Keratinocyte (primary cell): Measurements from ENCODE around the gene UBASH3B. TPM values are rescaled to one million over a fixed set of nuclear protein-coding genes. Genes with fewer than 3 reads are reported as not detected.

ENCODE experiments used
- DNase-seq: peaks from one replicate; pipeline ENCODE4 v3.0.0-alpha.2; 2011; ENCODE audit warnings: low read depth, missing footprints, low spot score
- FAIRE-seq: peaks from 2 replicates; lab custom pipeline; 2011; peaks lifted over from hg19 to GRCh38; lab: Jason Lieb, UNC
- H2AFZ ChIP-seq: 2 replicates; pipeline ENCODE4 v1.6.0; 2012; ENCODE audit warnings: low read length, control low read depth, inconsistent platforms; ENCODE audit not compliant: control insufficient read depth
- H3K27ac ChIP-seq: 2 replicates; pipeline ENCODE4 v1.5.1; 2011; ENCODE audit warnings: low read length; ENCODE audit not compliant: control insufficient read depth, insufficient read depth
- H3K27me3 ChIP-seq: 3 replicates; pipeline ENCODE4 v1.6.0; 2011; ENCODE audit warnings: low read length; ENCODE audit not compliant: control insufficient read depth, insufficient read depth; ENCODE audit errors: extremely low read depth
- H3K36me3 ChIP-seq, 2 experiments: 2 replicates in 1 of 2; 3 replicates in 1 of 2; pipeline ENCODE4 v1.5.1; 2011; ENCODE audit warnings: low read length in 2 of 2, mild to moderate bottlenecking in 1 of 2; ENCODE audit not compliant: control insufficient read depth in 2 of 2, insufficient read depth in 2 of 2; ENCODE audit errors: extremely low read depth in 1 of 2
- H3K4me1 ChIP-seq: 3 replicates; pipeline ENCODE4 v1.5.1; 2011; ENCODE audit warnings: low read length; ENCODE audit not compliant: control insufficient read depth, insufficient read depth; ENCODE audit errors: extremely low read depth
- H3K4me2 ChIP-seq: 3 replicates; pipeline ENCODE4 v1.6.0; 2011; ENCODE audit warnings: low read depth, low read length; ENCODE audit not compliant: control insufficient read depth, insufficient read depth; ENCODE audit errors: extremely low read depth
- H3K4me3 ChIP-seq, 3 experiments: fragments of 200-600 bp in 1 of 3; sonication (generic) in 1 of 3; 2 replicates in 2 of 3; 3 replicates in 1 of 3; pipeline ENCODE4 v1.5.1; 2011 to 2016; ENCODE audit warnings: low read length in 3 of 3, mild to moderate bottlenecking in 3 of 3, control low read depth in 2 of 3, inconsistent platforms in 1 of 3, low read depth in 1 of 3, mixed read lengths in 1 of 3, mixed run types in 1 of 3, moderate library complexity in 1 of 3; ENCODE audit not compliant: control insufficient read depth in 2 of 3, insufficient read depth in 2 of 3; ENCODE audit errors: extremely low read depth in 1 of 3
- H3K79me2 ChIP-seq: 2 replicates; pipeline ENCODE4 v1.6.0; 2012; ENCODE audit warnings: low read length; ENCODE audit not compliant: control insufficient read depth, insufficient read depth
- H3K9ac ChIP-seq: 3 replicates; pipeline ENCODE4 v1.6.0; 2011; ENCODE audit warnings: low read length; ENCODE audit not compliant: control insufficient read depth, insufficient read depth; ENCODE audit errors: extremely low read depth
- H3K9me1 ChIP-seq: 3 replicates; pipeline ENCODE4 v1.6.0; 2011; ENCODE audit warnings: low read length; ENCODE audit not compliant: control insufficient read depth, insufficient read depth; ENCODE audit errors: extremely low read depth
- H3K9me3 ChIP-seq: 2 replicates; pipeline ENCODE4 v1.5.1; 2012; ENCODE audit warnings: low read depth, low read length; ENCODE audit not compliant: control insufficient read depth
- H4K20me1 ChIP-seq: 3 replicates; pipeline ENCODE4 v1.6.0; 2011; ENCODE audit warnings: low read length; ENCODE audit not compliant: control insufficient read depth, insufficient read depth; ENCODE audit errors: extremely low read depth
- CTCF ChIP-seq, 3 experiments: IDR thresholded peaks in 1 of 3; conservative IDR thresholded peaks in 1 of 3; optimal IDR thresholded peaks in 1 of 3; 2 replicates in 2 of 3; 3 replicates in 1 of 3; pipeline versions ENCODE3 to v1.5.1; 2011; ENCODE audit warnings: low read length in 3 of 3, mild to moderate bottlenecking in 3 of 3, moderate library complexity in 2 of 3, control low read depth in 1 of 3, inconsistent platforms in 1 of 3; ENCODE audit not compliant: insufficient read depth in 2 of 3; ENCODE audit errors: extremely low read depth in 1 of 3
- EZH2 ChIP-seq: IDR thresholded peaks from one replicate; pipeline ENCODE4 v1.6.1; 2012; ENCODE audit warnings: inconsistent platforms, mild to moderate bottlenecking, low read length, moderate library complexity
- dilution Hi-C: fragments of 300-500 bp; cut with MboI; formaldehyde crosslinking; loops from one replicate; pipeline ENCODE4 v1.7.0; 2020; ENCODE audit warnings: low sequenced_read_pairs; ENCODE audit not compliant: extremely low pct_ligation_motif_present
- polyA plus RNA-seq, 5 experiments: library from polyadenylated mRNA; depleted of rRNA in 3 of 5; stranded (reverse) in 3 of 5; stranded (forward) in 1 of 5; unstranded in 1 of 5; fragments of >200 nt; gene quantifications; 1 replicate in 1 of 5; 2 replicates in 3 of 5; 3 replicates in 1 of 5; pipeline versions ENCODE4 v1.2.1 to v1.2.3, GENCODE V29; 2011 to 2012; ENCODE audit warnings: missing spikeins in 2 of 5, low read depth in 1 of 5, low replicate concordance in 1 of 5

The UBASH3B gene
- polyA plus RNA-seq, 1 donor (not counting 4 experiments of a cell fraction or from before 2014, with no cell fraction given), result 25.0 TPM

GRCh38 chr11:122672892-122673291 lies 17.4 kb downstream of the UBASH3B start:
- no peaks in the 10 kb centered on the region for H3K9me3 ChIP-seq
- no peaks in the 10 kb centered on the region for H3K27me3 ChIP-seq
- peaks cover 12 to 21% of the 10 kb centered on the region in 2 experiments for H3K36me3 ChIP-seq
- FAIRE-seq (no peak), DNase-seq (no peak)
- TF ChIP-seq CTCF (optimal IDR thresholded peaks at IDR 0.05 in 1 of 3, IDR thresholded peaks at IDR 0.05 in 1 of 3, conservative IDR thresholded peaks at IDR 0.05 in 1 of 3; ENCODE audit: extremely low read depth in 1 of 3, insufficient read depth in 2 of 3, low read length in 3 of 3) (no peak), EZH2 (no peak)
- H3K4me3 ChIP-seq, result no peak overlapping the region
- no peak overlapping the region for H3K9ac ChIP-seq
- H3K4me1 ChIP-seq, result peaks cover 23% of the 10 kb centered on the region
- no peak overlapping the region for H3K4me2 ChIP-seq
- peaks cover 7% of the 10 kb centered on the region for H3K9me1 ChIP-seq
- no peak overlapping the region for H3K27ac ChIP-seq
- peaks cover 10% of the 10 kb centered on the region for H4K20me1 ChIP-seq
- H3K79me2 ChIP-seq, result peaks cover 72% of the 10 kb centered on the region
- dilution Hi-C loops, result no loop called here
- no peak overlapping the region for H2AFZ ChIP-seq

- Histone ChIP-seq H3K9me3 (no peaks in the 10 kb centered on the region), H3K9ac (no peak overlapping the region), H3K4me2 (no peak overlapping the region), H3K79me2 (peaks cover 75% of the 10 kb centered on the region), H2AFZ (no peak overlapping the region), H3K9me1 (peaks cover 7% of the 10 kb centered on the region), H3K27me3 (no peaks in the 10 kb centered on the region), H4K20me1 (peaks cover 10% of the 10 kb centered on the region), H3K27ac (no peak overlapping the region), H3K36me3 (peaks cover 10 to 21% of the 10 kb centered on the region in 2 experiments), H3K4me3 (no peak overlapping the region), H3K4me1 (peaks cover 17% of the 10 kb centered on the region)
- dilution Hi-C loops, result no loop called here
- TF ChIP-seq CTCF (optimal IDR thresholded peaks at IDR 0.05 in 1 of 3, IDR thresholded peaks at IDR 0.05 in 1 of 3, conservative IDR thresholded peaks at IDR 0.05 in 1 of 3; ENCODE audit: extremely low read depth in 1 of 3, insufficient read depth in 2 of 3, low read length in 3 of 3) (no peak), EZH2 (no peak)
- no peak for FAIRE-seq
- DNase-seq, result no peak
These were observed 18.2 kb downstream of the UBASH3B start for GRCh38 chr11:122673701-122674100.
